ENCODE measurements around the gene ANKRD65. TPM values are rescaled to one million over a fixed set of nuclear protein-coding genes. Genes with fewer than 3 reads are reported as not detected.
"Not testable (repeated sequence)": the region's sequence is repeated elsewhere in the genome, so short reads cannot be mapped to it uniquely, and the experiment has no call there.

The ANKRD65 gene
- total RNA-seq, 2 experiments from 2014 or later = not detected

- Mint-ChIP-seq H3K27me3 (no peaks in the 10 kb centered on the region), H3K36me3 (peaks cover 21% of the 10 kb centered on the region), H3K9me3 (no peaks in the 10 kb centered on the region), H3K27ac (peak overlapping the region; percentile 80), H3K4me1 (peaks cover 28% of the 10 kb centered on the region), H3K4me3 (peak overlapping the region; percentile 89)
- DNase-seq (no peak), ATAC-seq (ENCODE audit: low read depth) (peak; percentile 5)
- POLR2A ChIA-PET = interaction anchor here (0.6 to 2.8 kb wide), 19 partner anchors 8 to 251 kb away, joined by 3 to 45 read pairs (median 4); partner anchors contain the start of genes ATAD3A, AURKAIP1 and MRPL20
These were observed 22.3 kb downstream of the ANKRD65 start for GRCh38 chr1:1398677-1399186.

GRCh38 chr1:1397839-1398523, 23.1 kb downstream of the ANKRD65 start:
- no peak for ATAC-seq (ENCODE audit: low read depth)
- H3K4me1 Mint-ChIP-seq = peaks cover 24% of the 10 kb centered on the region
- H3K9me3 Mint-ChIP-seq = no peaks in the 10 kb centered on the region
- H3K36me3 Mint-ChIP-seq = peaks cover 20% of the 10 kb centered on the region
- POLR2A ChIA-PET = interaction anchor here (1.3 to 2.3 kb wide), 4 partner anchors 8 to 26 kb away, joined by 3 to 23 read pairs (median 7); partner anchors contain the start of genes AURKAIP1 and MRPL20
- H3K27me3 Mint-ChIP-seq = no peaks in the 10 kb centered on the region
- no peak for DNase-seq
- H3K4me3 Mint-ChIP-seq = peak overlapping the region; percentile 89
- H3K27ac Mint-ChIP-seq = peak overlapping the region; percentile 80

GRCh38 chr1:1395166-1395565, 25.9 kb downstream of the ANKRD65 start:
- DNase-seq = no peak
- Mint-ChIP-seq H3K4me3 (no peak overlapping the region), H3K27me3 (no peaks in the 10 kb centered on the region), H3K36me3 (peaks cover 32% of the 10 kb centered on the region), H3K27ac (peak overlapping the region; percentile 6), H3K9me3 (no peaks in the 10 kb centered on the region), H3K4me1 (peaks cover 16% of the 10 kb centered on the region)
- POLR2A ChIA-PET = no interaction called here
- no peak for ATAC-seq (ENCODE audit: low read depth)

- no peak overlapping the region for H3K27ac Mint-ChIP-seq
These were observed 27.0 kb downstream of the ANKRD65 start for GRCh38 chr1:1394116-1394515.

GRCh38 chr1:1393428-1393827, 27.6 kb downstream of the ANKRD65 start:
- Mint-ChIP-seq H3K27me3 (no peaks in the 10 kb centered on the region), H3K9me3 (no peaks in the 10 kb centered on the region), H3K4me3 (no peak overlapping the region), H3K27ac (no peak overlapping the region), H3K36me3 (peaks cover 39% of the 10 kb centered on the region), H3K4me1 (peaks cover 14% of the 10 kb centered on the region)
- ATAC-seq (ENCODE audit: low read depth) (no peak), DNase-seq (no peak)
- POLR2A ChIA-PET = no interaction called here

More at GRCh38 chr1:1394116-1394515, 27.0 kb downstream of the ANKRD65 start:
- POLR2A ChIA-PET = no interaction called here
- H3K36me3 Mint-ChIP-seq = peaks cover 39% of the 10 kb centered on the region
- H3K27me3 Mint-ChIP-seq = no peaks in the 10 kb centered on the region
- ATAC-seq (ENCODE audit: low read depth) = no peak
- no peaks in the 10 kb centered on the region for H3K9me3 Mint-ChIP-seq
- peaks cover 14% of the 10 kb centered on the region for H3K4me1 Mint-ChIP-seq
- no peak for DNase-seq
- H3K4me3 Mint-ChIP-seq = no peak overlapping the region

GRCh38 chr1:1393014-1393413, 28.1 kb downstream of the ANKRD65 start:
- H3K27ac Mint-ChIP-seq = no peak overlapping the region
- DNase-seq (no peak), ATAC-seq (ENCODE audit: low read depth) (no peak)
- no peaks in the 10 kb centered on the region for H3K9me3 Mint-ChIP-seq
- H3K36me3 Mint-ChIP-seq = peaks cover 36% of the 10 kb centered on the region
- POLR2A ChIA-PET = no interaction called here
- peaks cover 10% of the 10 kb centered on the region for H3K4me1 Mint-ChIP-seq
- no peaks in the 10 kb centered on the region for H3K27me3 Mint-ChIP-seq
- H3K4me3 Mint-ChIP-seq = no peak overlapping the region

- POLR2A ChIA-PET = interaction anchor here (0.8 kb wide), 1 partner anchor 8 kb away, joined by 3 read pairs; the partner anchor contains the start of gene CCNL2
- DNase-seq = no peak
- Mint-ChIP-seq H3K27ac (no peak overlapping the region), H3K36me3 (peaks cover 41% of the 10 kb centered on the region), H3K4me3 (no peak overlapping the region), H3K27me3 (no peaks in the 10 kb centered on the region), H3K4me1 (peaks cover 6% of the 10 kb centered on the region), H3K9me3 (no peaks in the 10 kb centered on the region)
- no peak for ATAC-seq (ENCODE audit: low read depth)
These were observed 29.9 kb downstream of the ANKRD65 start for GRCh38 chr1:1391225-1391624.

GRCh38 chr1:1390675-1391074, 30.4 kb downstream of the ANKRD65 start:
- no peak overlapping the region for H3K4me3 Mint-ChIP-seq
- POLR2A ChIA-PET = interaction anchor here (0.8 kb wide), 1 partner anchor 8 kb away, joined by 3 read pairs; the partner anchor contains the start of gene CCNL2
- H3K36me3 Mint-ChIP-seq = peaks cover 41% of the 10 kb centered on the region
- ATAC-seq (ENCODE audit: low read depth) (no peak), DNase-seq (no peak)
- peaks cover 5% of the 10 kb centered on the region for H3K4me1 Mint-ChIP-seq
- H3K27me3 Mint-ChIP-seq = no peaks in the 10 kb centered on the region
- no peak overlapping the region for H3K27ac Mint-ChIP-seq
- H3K9me3 Mint-ChIP-seq = no peaks in the 10 kb centered on the region

GRCh38 chr1:1388078-1388472, 33.0 kb downstream of the ANKRD65 start:
- H3K9me3 Mint-ChIP-seq = no peaks in the 10 kb centered on the region

GRCh38 chr1:1387098-1388077, 33.7 kb downstream of the ANKRD65 start:
- Mint-ChIP-seq H3K27me3 (no peaks in the 10 kb centered on the region), H3K4me3 (no peak overlapping the region), H3K9me3 (no peaks in the 10 kb centered on the region), H3K27ac (no peak overlapping the region), H3K4me1 (no peaks in the 10 kb centered on the region), H3K36me3 (peaks cover 30% of the 10 kb centered on the region)
- ATAC-seq (ENCODE audit: low read depth) (no peak), DNase-seq (no peak)
- POLR2A ChIA-PET = interaction anchor here (1.4 kb wide), 1 partner anchor 12 kb away, joined by 6 read pairs; the partner anchor contains the start of gene CCNL2

More at GRCh38 chr1:1388078-1388472, 33.0 kb downstream of the ANKRD65 start:
- Mint-ChIP-seq H3K4me1 (no peaks in the 10 kb centered on the region), H3K4me3 (no peak overlapping the region), H3K27ac (no peak overlapping the region), H3K27me3 (no peaks in the 10 kb centered on the region), H3K36me3 (peaks cover 30% of the 10 kb centered on the region)
- ATAC-seq (ENCODE audit: low read depth) (no peak), DNase-seq (no peak)
- POLR2A ChIA-PET = no interaction called here

- Mint-ChIP-seq H3K27me3 (no peaks in the 10 kb centered on the region), H3K4me1 (no peaks in the 10 kb centered on the region), H3K4me3 (no peak overlapping the region), H3K36me3 (peaks cover 22% of the 10 kb centered on the region), H3K27ac (no peak overlapping the region), H3K9me3 (no peaks in the 10 kb centered on the region)
- POLR2A ChIA-PET = no interaction called here
- no peak for DNase-seq
- ATAC-seq (ENCODE audit: low read depth) = no peak
These were observed 35.1 kb downstream of the ANKRD65 start for GRCh38 chr1:1385931-1386330.

- POLR2A ChIA-PET; H3K27me3 Mint-ChIP-seq; H3K4me1 Mint-ChIP-seq; H3K4me3 Mint-ChIP-seq; DNase-seq; ATAC-seq (ENCODE audit: low read depth); H3K9me3 Mint-ChIP-seq; H3K27ac Mint-ChIP-seq: not testable (repeated sequence)
- H3K36me3 Mint-ChIP-seq = peaks cover 17% of the 10 kb centered on the region
These were observed 35.7 kb downstream of the ANKRD65 start for GRCh38 chr1:1385339-1385738.

GRCh38 chr1:1381294-1381693, 39.8 kb downstream of the ANKRD65 start:
- H3K4me3 Mint-ChIP-seq = no peak overlapping the region
- ATAC-seq (ENCODE audit: low read depth) (no peak), DNase-seq (no peak)
- H3K9me3 Mint-ChIP-seq = no peaks in the 10 kb centered on the region
- H3K27me3 Mint-ChIP-seq = no peaks in the 10 kb centered on the region
- H3K36me3 Mint-ChIP-seq = no peaks in the 10 kb centered on the region
- H3K4me1 Mint-ChIP-seq = peaks cover 2% of the 10 kb centered on the region
- POLR2A ChIA-PET = interaction anchor here (1.3 kb wide), 1 partner anchor 18 kb away, joined by 4 read pairs; the partner anchor contains the start of gene CCNL2
- H3K27ac Mint-ChIP-seq = no peak overlapping the region
